Skin epidermis (tissue), 12 donors: ENCODE data around the gene MAD1L1.

Experiments
- H3K27ac ChIP-seq, 21 experiments: fragments of 200-600 bp; sonication (generic) in 11 of 21; one replicate each; pipeline ENCODE4 v1.5.0; 2020; ENCODE audit warnings: mild to moderate bottlenecking in 3 of 21, inconsistent platforms in 2 of 21, moderate library complexity in 2 of 21
- H3K4me3 ChIP-seq, 7 experiments: fragments of 200-600 bp; sonication (generic) in 2 of 7; one replicate each; pipeline ENCODE4 v1.5.0; 2020; ENCODE audit warnings: inconsistent platforms in 2 of 7, mild to moderate bottlenecking in 2 of 7, moderate library complexity in 1 of 7

MAD1L1 gene

GRCh38 chr7:1898628-1899185 is 334.0 kb downstream of the MAD1L1 start:
- H3K4me3 ChIP-seq = no peak overlapping the region
- H3K27ac ChIP-seq = peak overlapping the region in 8 of 21 experiments; percentile 5 to 62 (median 32)

- H3K4me3 ChIP-seq = no peak overlapping the region
- peak overlapping the region in 4 of 21 experiments; percentile 13 to 52 (median 34) for H3K27ac ChIP-seq
Observed at GRCh38 chr7:1897861-1898627, 334.7 kb downstream of the MAD1L1 start.

GRCh38 chr7:1897076-1897860 is 335.5 kb downstream of the MAD1L1 start:
- Histone ChIP-seq H3K4me3 (no peak overlapping the region), H3K27ac (no peak overlapping the region)

GRCh38 chr7:1895664-1896515 is 336.9 kb downstream of the MAD1L1 start:
- Histone ChIP-seq H3K27ac (peak overlapping the region in 1 of 21 experiments; percentile 5), H3K4me3 (no peak overlapping the region)

GRCh38 chr7:1894906-1895663 is 337.7 kb downstream of the MAD1L1 start:
- Histone ChIP-seq H3K27ac (peak overlapping the region in 1 of 21 experiments; percentile 5), H3K4me3 (no peak overlapping the region)

GRCh38 chr7:1894313-1894900 is 338.3 kb downstream of the MAD1L1 start:
- H3K27ac ChIP-seq = no peak overlapping the region
- no peak overlapping the region for H3K4me3 ChIP-seq

GRCh38 chr7:1893451-1893850 is 339.3 kb downstream of the MAD1L1 start:
- Histone ChIP-seq H3K27ac (no peak overlapping the region), H3K4me3 (no peak overlapping the region)

- Histone ChIP-seq H3K27ac (no peak overlapping the region), H3K4me3 (no peak overlapping the region)
Observed at GRCh38 chr7:1893036-1893435, 339.7 kb downstream of the MAD1L1 start.

GRCh38 chr7:1892011-1892965 is 340.5 kb downstream of the MAD1L1 start:
- no peak overlapping the region for H3K27ac ChIP-seq
- no peak overlapping the region for H3K4me3 ChIP-seq

- H3K4me3 ChIP-seq = no peak overlapping the region
- H3K27ac ChIP-seq = no peak overlapping the region
Observed at GRCh38 chr7:1890289-1891235, 342.2 kb downstream of the MAD1L1 start.

GRCh38 chr7:1889556-1890181 is 343.1 kb downstream of the MAD1L1 start:
- Histone ChIP-seq H3K27ac (peak overlapping the region in 2 of 21 experiments; percentile 42 to 44), H3K4me3 (no peak overlapping the region)

GRCh38 chr7:1889091-1889490 is 343.7 kb downstream of the MAD1L1 start:
- no peak overlapping the region for H3K27ac ChIP-seq
- no peak overlapping the region for H3K4me3 ChIP-seq

GRCh38 chr7:1888425-1888824 is 344.3 kb downstream of the MAD1L1 start:
- H3K4me3 ChIP-seq = no peak overlapping the region
- no peak overlapping the region for H3K27ac ChIP-seq

GRCh38 chr7:1887251-1887650 is 345.5 kb downstream of the MAD1L1 start:
- H3K27ac ChIP-seq = no peak overlapping the region
- no peak overlapping the region for H3K4me3 ChIP-seq

GRCh38 chr7:1886361-1887064 is 346.2 kb downstream of the MAD1L1 start:
- Histone ChIP-seq H3K4me3 (no peak overlapping the region), H3K27ac (peak overlapping the region in 1 of 21 experiments; percentile 58)
